ENCODE results near the gene ITGA1. TPM values are rescaled to one million over a fixed set of nuclear protein-coding genes. Genes with fewer than 3 reads are reported as not detected.
"Not testable (repeated sequence)": the region's sequence is repeated elsewhere in the genome, so short reads cannot be mapped to it uniquely, and the experiment has no call there.

ITGA1 gene
- total RNA-seq, 6 experiments from 2014 or later, result 46.9 to 101 (median 83.9) TPM

GRCh38 chr5:52818360-52818759, 30.6 kb downstream of the ITGA1 start:
- no peak overlapping the region for H3K4me3 Mint-ChIP-seq
- no peaks in the 10 kb centered on the region for H3K9me3 Mint-ChIP-seq
- no peak for TF ChIP-seq CTCF (IDR thresholded peaks at IDR 0.05)
- DNase-seq, result no peak
- peaks cover 8% of the 10 kb centered on the region; the same call in 1 of the 2 replicates for H3K36me3 Mint-ChIP-seq (ENCODE audit: low read depth)
- H3K4me1 Mint-ChIP-seq (ENCODE audit: low read depth), result peaks cover 29% of the 10 kb centered on the region
- H3K27ac Mint-ChIP-seq, result no peak overlapping the region
- no peaks in the 10 kb centered on the region; the same call in 1 of the 2 replicates for H3K27me3 Mint-ChIP-seq (ENCODE audit: insufficient read depth)

GRCh38 chr5:52818807-52819206, 31.1 kb downstream of the ITGA1 start:
- H3K27ac Mint-ChIP-seq; H3K4me3 Mint-ChIP-seq; H3K27me3 Mint-ChIP-seq (ENCODE audit: insufficient read depth); DNase-seq; H3K36me3 Mint-ChIP-seq (ENCODE audit: low read depth); H3K9me3 Mint-ChIP-seq: not testable (repeated sequence)
- H3K4me1 Mint-ChIP-seq (ENCODE audit: low read depth), result peaks cover 24% of the 10 kb centered on the region

GRCh38 chr5:52821901-52822300, 34.2 kb downstream of the ITGA1 start:
- H3K27ac Mint-ChIP-seq, result no peak overlapping the region

GRCh38 chr5:52822437-52822836, 34.7 kb downstream of the ITGA1 start:
- H3K4me1 Mint-ChIP-seq (ENCODE audit: low read depth), result peaks cover 13% of the 10 kb centered on the region
- no peaks in the 10 kb centered on the region for H3K27me3 Mint-ChIP-seq (ENCODE audit: insufficient read depth)
- peaks cover 27% of the 10 kb centered on the region for H3K36me3 Mint-ChIP-seq (ENCODE audit: low read depth)
- no peaks in the 10 kb centered on the region; the same call in 1 of the 2 replicates for H3K9me3 Mint-ChIP-seq
- DNase-seq, result no peak
- no peak for TF ChIP-seq CTCF (IDR thresholded peaks at IDR 0.05)
- no peak overlapping the region for H3K27ac Mint-ChIP-seq
- no peak overlapping the region for H3K4me3 Mint-ChIP-seq

More at GRCh38 chr5:52821901-52822300, 34.2 kb downstream of the ITGA1 start:
- Mint-ChIP-seq H3K36me3 (ENCODE audit: low read depth) (peaks cover 21% of the 10 kb centered on the region), H3K4me3 (no peak overlapping the region), H3K9me3 (no peaks in the 10 kb centered on the region), H3K4me1 (ENCODE audit: low read depth) (peaks cover 8% of the 10 kb centered on the region), H3K27me3 (ENCODE audit: insufficient read depth) (no peaks in the 10 kb centered on the region)
- no peak for TF ChIP-seq CTCF (IDR thresholded peaks at IDR 0.05)
- no peak for DNase-seq

GRCh38 chr5:52824827-52825226, 37.1 kb downstream of the ITGA1 start:
- no peaks in the 10 kb centered on the region; the same call in 1 of the 2 replicates for H3K9me3 Mint-ChIP-seq
- no peak overlapping the region for H3K27ac Mint-ChIP-seq
- H3K4me1 Mint-ChIP-seq (ENCODE audit: low read depth), result peaks cover 15% of the 10 kb centered on the region
- H3K27me3 Mint-ChIP-seq (ENCODE audit: insufficient read depth), result no peaks in the 10 kb centered on the region
- no peak for TF ChIP-seq CTCF (IDR thresholded peaks at IDR 0.05)
- H3K4me3 Mint-ChIP-seq, result no peak overlapping the region
- peaks cover 31% of the 10 kb centered on the region for H3K36me3 Mint-ChIP-seq (ENCODE audit: low read depth)
- DNase-seq, result no peak

- TF ChIP-seq CTCF (IDR thresholded peaks at IDR 0.05), result no peak
- H3K27me3 Mint-ChIP-seq (ENCODE audit: insufficient read depth), result no peaks in the 10 kb centered on the region
- H3K4me3 Mint-ChIP-seq, result no peak overlapping the region
- no peaks in the 10 kb centered on the region; the same call in 1 of the 2 replicates for H3K9me3 Mint-ChIP-seq
- H3K27ac Mint-ChIP-seq, result no peak overlapping the region
- peaks cover 31% of the 10 kb centered on the region for H3K36me3 Mint-ChIP-seq (ENCODE audit: low read depth)
- no peak for DNase-seq
- peaks cover 20% of the 10 kb centered on the region for H3K4me1 Mint-ChIP-seq (ENCODE audit: low read depth)
Measured at GRCh38 chr5:52825826-52826225, 38.1 kb downstream of the ITGA1 start.

Measured in HFFc6 (cell line).